ENCODE results near the gene ZNF644. TPM values are rescaled to one million over a fixed set of nuclear protein-coding genes. Genes with fewer than 3 reads are reported as not detected.

Gene ZNF644
- polyA plus RNA-seq, 1 donor: 37.6 TPM

DNA sequence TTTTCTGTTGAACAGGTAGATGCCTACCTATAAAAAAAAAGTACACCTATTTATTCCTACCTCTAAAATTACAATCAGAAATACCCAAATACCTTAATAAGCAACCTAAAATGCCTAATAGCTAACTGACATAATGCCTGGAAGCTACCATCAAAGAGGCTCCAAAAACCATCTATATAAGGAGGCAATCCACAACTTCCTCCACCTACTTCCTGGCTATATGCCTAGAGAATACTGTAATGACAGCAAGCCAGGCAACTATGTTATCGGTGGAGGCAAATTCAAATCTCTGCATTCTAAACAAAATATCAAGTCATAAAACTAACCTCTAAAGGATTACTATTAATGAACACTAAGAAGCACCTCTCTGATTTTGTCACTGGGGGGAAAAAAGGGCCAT lies 10.1 kb downstream of the ZNF644 start:
- Histone ChIP-seq H3K27me3 (ENCODE audit: control insufficient read depth, insufficient read depth, low read length) (no peaks in the 10 kb centered on the region), H3K36me3 (ENCODE audit: control insufficient read depth, insufficient read depth, low read length) (no peaks in the 10 kb centered on the region), H3K27ac (ENCODE audit: low read length) (no peak overlapping the region), H3K4me1 (ENCODE audit: control insufficient read depth, insufficient read depth, low read length) (no peaks in the 10 kb centered on the region), H3K9me3 (ENCODE audit: control insufficient read depth, low read depth, low read length) (peaks cover 3% of the 10 kb centered on the region), H3K4me3 (ENCODE audit: low read length) (no peak overlapping the region)
- WGBS (ENCODE audit: insufficient coverage, low lambda C conversion rate): no CpG with 5 or more reads among the region's 1 CpG
- no peak for DNase-seq

- Histone ChIP-seq H3K9me3 (ENCODE audit: control insufficient read depth, low read depth, low read length) (peaks cover 3% of the 10 kb centered on the region), H3K27me3 (ENCODE audit: control insufficient read depth, insufficient read depth, low read length) (no peaks in the 10 kb centered on the region), H3K27ac (ENCODE audit: low read length) (no peak overlapping the region), H3K4me3 (ENCODE audit: low read length) (no peak overlapping the region), H3K4me1 (ENCODE audit: control insufficient read depth, insufficient read depth, low read length) (no peaks in the 10 kb centered on the region), H3K36me3 (ENCODE audit: control insufficient read depth, insufficient read depth, low read length) (no peaks in the 10 kb centered on the region)
- no peak for DNase-seq
Measured at GRCh38 chr1:91007827-91008226, 14.0 kb downstream of the ZNF644 start.

DNA sequence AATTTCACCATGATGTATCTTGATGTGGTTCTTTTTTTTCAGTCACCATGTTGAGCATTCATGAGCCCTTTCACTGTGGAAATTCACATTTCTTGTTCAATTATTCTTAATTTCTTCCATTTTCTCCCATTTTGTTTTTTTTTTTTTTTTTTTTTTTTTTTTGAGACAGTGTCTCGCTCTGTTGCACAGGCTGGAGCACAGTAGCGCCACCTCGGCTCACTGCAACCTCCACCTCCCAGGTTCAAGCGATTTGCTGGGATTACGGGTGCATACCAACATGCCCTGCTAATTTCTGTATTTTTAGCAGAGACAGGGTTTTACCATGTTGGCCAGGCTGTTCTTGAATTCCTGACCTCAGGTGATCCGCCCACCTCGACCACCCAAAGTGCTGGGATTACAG lies 14.7 kb downstream of the ZNF644 start:
- no CpG with 5 or more reads among the region's 7 CpGs for whole genome bisulfite sequencing (ENCODE audit: insufficient coverage, low lambda C conversion rate)
- H3K4me3 ChIP-seq (ENCODE audit: low read length): no peak overlapping the region
- no peak for DNase-seq
- H3K27me3 ChIP-seq (ENCODE audit: control insufficient read depth, insufficient read depth, low read length): no peaks in the 10 kb centered on the region
- H3K9me3 ChIP-seq (ENCODE audit: control insufficient read depth, low read depth, low read length): peaks cover 3% of the 10 kb centered on the region
- H3K27ac ChIP-seq (ENCODE audit: low read length): no peak overlapping the region
- H3K36me3 ChIP-seq (ENCODE audit: control insufficient read depth, insufficient read depth, low read length): no peaks in the 10 kb centered on the region
- H3K4me1 ChIP-seq (ENCODE audit: control insufficient read depth, insufficient read depth, low read length): no peaks in the 10 kb centered on the region

DNA sequence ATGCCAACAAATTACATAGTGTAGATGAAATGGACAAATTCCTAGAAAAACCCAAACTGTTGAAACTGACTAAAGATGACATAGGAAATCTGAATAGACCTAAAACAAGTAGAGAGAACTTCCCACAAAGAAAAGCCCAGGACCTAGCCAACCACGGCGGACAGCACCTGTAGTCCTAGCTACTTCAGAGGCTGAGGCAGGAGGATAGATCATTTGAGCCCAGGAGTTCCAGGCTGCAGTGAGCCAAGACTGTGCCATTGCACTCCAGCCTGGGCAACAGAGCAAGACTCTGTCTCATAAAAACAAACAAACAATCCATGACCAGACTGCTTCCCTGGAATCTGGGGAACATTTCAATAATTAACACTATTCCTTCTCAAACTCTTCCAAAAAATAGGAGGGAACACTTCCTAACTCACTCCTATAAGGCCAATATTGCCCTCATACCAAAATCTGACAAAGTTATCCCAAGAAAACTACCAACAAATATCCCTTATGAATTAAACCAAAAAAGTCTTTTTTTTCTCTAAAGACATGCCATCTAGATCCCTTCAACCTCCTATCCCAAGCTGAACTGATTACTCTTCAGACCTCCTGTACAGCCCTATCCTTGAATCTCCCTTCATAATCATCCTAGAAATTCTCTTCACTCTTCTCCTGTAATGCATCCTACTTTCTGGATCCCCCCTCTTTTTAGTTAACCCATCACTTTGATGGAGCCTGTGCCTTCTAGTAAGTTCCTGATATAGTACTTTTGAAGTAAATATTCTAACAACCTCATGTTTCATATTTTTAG lies 15.5 kb downstream of the ZNF644 start:
- WGBS (ENCODE audit: insufficient coverage, low lambda C conversion rate): no CpG with 5 or more reads among the region's 2 CpGs
- Histone ChIP-seq H3K27me3 (ENCODE audit: control insufficient read depth, insufficient read depth, low read length) (no peaks in the 10 kb centered on the region), H3K4me1 (ENCODE audit: control insufficient read depth, insufficient read depth, low read length) (no peaks in the 10 kb centered on the region), H3K27ac (ENCODE audit: low read length) (no peak overlapping the region), H3K36me3 (ENCODE audit: control insufficient read depth, insufficient read depth, low read length) (no peaks in the 10 kb centered on the region), H3K4me3 (ENCODE audit: low read length) (no peak overlapping the region), H3K9me3 (ENCODE audit: control insufficient read depth, low read depth, low read length) (peaks cover 3% of the 10 kb centered on the region)
- DNase-seq: no peak

DNA sequence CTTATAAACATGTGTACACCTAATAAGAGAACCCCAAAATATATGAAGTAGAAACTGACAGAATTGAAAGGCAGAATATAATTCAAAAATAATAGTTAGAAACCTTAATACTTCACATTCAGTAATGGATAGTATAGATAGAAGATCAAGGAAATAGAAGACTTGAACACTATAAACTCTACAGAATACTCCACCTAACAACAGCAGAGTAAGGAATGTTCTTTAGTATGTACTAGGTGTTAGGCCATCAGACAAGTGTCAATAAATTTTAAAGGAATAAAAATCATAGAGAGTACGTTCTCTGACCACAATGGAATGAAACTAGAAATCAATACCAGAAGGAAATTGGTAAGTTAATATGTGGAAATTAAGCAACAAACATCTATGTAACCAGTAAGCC lies 16.6 kb downstream of the ZNF644 start:
- DNase-seq: no peak
- Histone ChIP-seq H3K27me3 (ENCODE audit: control insufficient read depth, insufficient read depth, low read length) (no peaks in the 10 kb centered on the region), H3K4me3 (ENCODE audit: low read length) (no peak overlapping the region), H3K27ac (ENCODE audit: low read length) (no peak overlapping the region), H3K36me3 (ENCODE audit: control insufficient read depth, insufficient read depth, low read length) (no peaks in the 10 kb centered on the region), H3K9me3 (ENCODE audit: control insufficient read depth, low read depth, low read length) (peaks cover 3% of the 10 kb centered on the region), H3K4me1 (ENCODE audit: control insufficient read depth, insufficient read depth, low read length) (no peaks in the 10 kb centered on the region)
- 100% methylated on average over 1 of the region's 1 CpG for WGBS (ENCODE audit: insufficient coverage, low lambda C conversion rate)

GRCh38 chr1:91004145-91004544 lies 17.7 kb downstream of the ZNF644 start:
- H3K4me3 ChIP-seq (ENCODE audit: low read length): no peak overlapping the region
- WGBS (ENCODE audit: insufficient coverage, low lambda C conversion rate): 100% methylated on average over 2 of the region's 2 CpGs
- no peaks in the 10 kb centered on the region for H3K36me3 ChIP-seq (ENCODE audit: control insufficient read depth, insufficient read depth, low read length)
- H3K27ac ChIP-seq (ENCODE audit: low read length): no peak overlapping the region
- peaks cover 3% of the 10 kb centered on the region for H3K9me3 ChIP-seq (ENCODE audit: control insufficient read depth, low read depth, low read length)
- H3K27me3 ChIP-seq (ENCODE audit: control insufficient read depth, insufficient read depth, low read length): no peaks in the 10 kb centered on the region
- no peaks in the 10 kb centered on the region for H3K4me1 ChIP-seq (ENCODE audit: control insufficient read depth, insufficient read depth, low read length)
- no peak for DNase-seq

DNA sequence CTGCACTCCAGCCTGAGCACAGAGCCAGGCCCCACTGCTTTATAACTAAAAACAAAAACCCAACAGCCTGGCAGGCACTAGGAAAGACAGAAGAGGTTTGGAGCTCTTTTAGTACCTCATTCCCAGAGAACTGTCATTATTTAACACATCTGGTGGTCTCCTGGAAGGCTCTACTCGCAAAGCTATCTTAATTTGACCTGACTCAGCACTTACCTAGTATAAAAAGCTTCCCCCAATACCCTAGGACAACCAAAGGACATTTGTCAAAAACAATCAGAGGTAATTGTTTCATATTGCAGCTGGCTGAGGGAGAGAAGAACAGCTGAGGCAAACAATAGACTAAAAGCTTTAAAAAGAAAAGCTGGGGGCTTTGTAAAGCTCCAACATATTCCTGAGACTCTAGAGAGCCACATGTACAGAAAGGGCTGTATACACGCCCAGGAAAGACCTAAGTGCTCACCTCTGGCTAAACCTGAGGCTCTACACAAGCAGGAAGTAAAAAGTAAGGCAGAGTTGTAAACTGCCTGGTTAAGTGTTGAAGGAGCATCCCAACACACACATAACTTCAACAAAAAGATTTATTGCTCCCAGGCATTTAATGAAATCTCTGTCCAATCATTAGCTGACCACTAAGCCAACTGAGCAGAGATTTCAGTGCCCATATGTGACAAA lies 25.0 kb downstream of the ZNF644 start:
- WGBS (ENCODE audit: insufficient coverage, low lambda C conversion rate): no CpG with 5 or more reads among the region's 2 CpGs
- Histone ChIP-seq H3K4me1 (ENCODE audit: control insufficient read depth, insufficient read depth, low read length) (no peaks in the 10 kb centered on the region), H3K27me3 (ENCODE audit: control insufficient read depth, insufficient read depth, low read length) (no peaks in the 10 kb centered on the region), H3K27ac (ENCODE audit: low read length) (no peak overlapping the region), H3K36me3 (ENCODE audit: control insufficient read depth, insufficient read depth, low read length) (peaks cover 6% of the 10 kb centered on the region), H3K4me3 (ENCODE audit: low read length) (no peak overlapping the region), H3K9me3 (ENCODE audit: control insufficient read depth, low read depth, low read length) (peaks cover 15% of the 10 kb centered on the region)
- DNase-seq: no peak

GRCh38 chr1:90995311-90995894 lies 26.4 kb downstream of the ZNF644 start:
- no peak overlapping the region for H3K27ac ChIP-seq (ENCODE audit: low read length)
- no peak for DNase-seq
- H3K36me3 ChIP-seq (ENCODE audit: control insufficient read depth, insufficient read depth, low read length): peaks cover 10% of the 10 kb centered on the region
- H3K4me3 ChIP-seq (ENCODE audit: low read length): no peak overlapping the region
- H3K4me1 ChIP-seq (ENCODE audit: control insufficient read depth, insufficient read depth, low read length): no peaks in the 10 kb centered on the region
- no peaks in the 10 kb centered on the region for H3K27me3 ChIP-seq (ENCODE audit: control insufficient read depth, insufficient read depth, low read length)
- H3K9me3 ChIP-seq (ENCODE audit: control insufficient read depth, low read depth, low read length): peaks cover 15% of the 10 kb centered on the region

DNA sequence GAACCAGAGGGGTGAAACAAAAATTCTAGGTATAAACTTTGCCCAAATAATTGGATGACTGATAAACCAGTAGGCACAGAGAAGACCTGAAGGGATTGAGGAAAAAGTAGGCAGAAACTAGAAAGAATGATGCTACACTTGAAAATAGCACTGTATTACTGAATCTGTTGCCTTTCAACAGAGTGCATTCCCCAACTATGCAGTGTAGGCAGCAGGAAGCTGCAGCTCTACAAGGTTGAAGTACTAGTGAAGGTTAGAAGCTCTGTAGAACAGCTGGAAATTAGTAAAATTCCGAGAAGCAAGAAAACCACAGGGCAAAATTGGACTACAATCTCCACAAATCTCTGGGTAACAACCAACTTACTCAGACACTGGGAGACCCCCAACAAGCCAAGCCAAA lies 27.4 kb downstream of the ZNF644 start:
- no CpG with 5 or more reads among the region's 1 CpG for WGBS (ENCODE audit: insufficient coverage, low lambda C conversion rate)
- Histone ChIP-seq H3K27me3 (ENCODE audit: control insufficient read depth, insufficient read depth, low read length) (no peaks in the 10 kb centered on the region), H3K36me3 (ENCODE audit: control insufficient read depth, insufficient read depth, low read length) (peaks cover 10% of the 10 kb centered on the region), H3K9me3 (ENCODE audit: control insufficient read depth, low read depth, low read length) (peaks cover 15% of the 10 kb centered on the region), H3K4me1 (ENCODE audit: control insufficient read depth, insufficient read depth, low read length) (no peaks in the 10 kb centered on the region), H3K27ac (ENCODE audit: low read length) (no peak overlapping the region), H3K4me3 (ENCODE audit: low read length) (no peak overlapping the region)
- no peak for DNase-seq

GRCh38 chr1:90993245-90993644 lies 28.6 kb downstream of the ZNF644 start:
- no peak overlapping the region for H3K4me3 ChIP-seq (ENCODE audit: low read length)
- no peak overlapping the region for H3K27ac ChIP-seq (ENCODE audit: low read length)
- WGBS (ENCODE audit: insufficient coverage, low lambda C conversion rate): no CpG with 5 or more reads among the region's 2 CpGs
- peaks cover 21% of the 10 kb centered on the region for H3K9me3 ChIP-seq (ENCODE audit: control insufficient read depth, low read depth, low read length)
- H3K4me1 ChIP-seq (ENCODE audit: control insufficient read depth, insufficient read depth, low read length): no peaks in the 10 kb centered on the region
- peaks cover 10% of the 10 kb centered on the region for H3K36me3 ChIP-seq (ENCODE audit: control insufficient read depth, insufficient read depth, low read length)
- H3K27me3 ChIP-seq (ENCODE audit: control insufficient read depth, insufficient read depth, low read length): no peaks in the 10 kb centered on the region
- no peak for DNase-seq
